PC-3 (cell line): ENCODE results near the gene ITSN1. TPM values are rescaled to one million over a fixed set of nuclear protein-coding genes. Genes with fewer than 3 reads are reported as not detected.

ENCODE experiments used
- ATAC-seq: fragments of 200-7000 bp; cut with Tn5 transposase; 2 replicates; pipeline ENCODE4 v1.9.1; 2020; ENCODE audit warnings: mild to moderate bottlenecking, moderate library complexity
- BruUV-seq: library from RNA; stranded (reverse); fragments of 400-500 nt; replicated peaks from 2 replicates; lab custom pipeline; 2021; lab: Mats Ljungman, UMichigan
- CTCF ChIA-PET: fragments of 300-600 bp; sonication (Branson Sonifier 250); formaldehyde crosslinking; loops from one replicate; lab custom pipeline; 2022; ENCODE audit warnings: antibody characterized with exemption; lab: Charles Lee
- POLR2A ChIA-PET: fragments of 300-600 bp; sonication (Branson Sonifier 250); formaldehyde crosslinking; loops from one replicate; lab custom pipeline; 2022; ENCODE audit warnings: antibody characterized with exemption; ENCODE audit not compliant: unreplicated experiment; lab: Charles Lee
- DNase-seq: peaks from one replicate; pipeline ENCODE4 v3.0.0-alpha.2; 2015
- H2AFZ ChIP-seq: fragments of 300-600 bp; sonication (generic); 2 replicates; pipeline ENCODE4 v1.6.0; 2016; ENCODE audit warnings: antibody characterized with exemption, low read length
- H3F3A ChIP-seq: fragments of 300-600 bp; sonication (generic); one replicate; pipeline ENCODE4 v1.6.0; 2017; ENCODE audit warnings: antibody characterized with exemption, low read length, control low read depth, mild to moderate bottlenecking; ENCODE audit not compliant: unreplicated experiment
- H3K27ac ChIP-seq: fragments of 300-600 bp; sonication (generic); 2 replicates; pipeline ENCODE4 v1.5.1; 2016; ENCODE audit warnings: mild to moderate bottlenecking, low read length
- H3K27me3 ChIP-seq: fragments of 300-600 bp; sonication (generic); 2 replicates; pipeline ENCODE4 v1.6.1; 2016; ENCODE audit warnings: low read length, mixed read lengths
- H3K36me3 ChIP-seq: fragments of 300-600 bp; sonication (generic); 2 replicates; pipeline ENCODE4 v1.6.1; 2016; ENCODE audit warnings: low read depth, mixed run types, low read length, mixed read lengths
- H3K4me1 ChIP-seq: fragments of 300-600 bp; sonication (generic); 2 replicates; pipeline ENCODE4 v1.5.1; 2016; ENCODE audit warnings: low read length; ENCODE audit not compliant: insufficient read depth
- H3K4me2 ChIP-seq: fragments of 300-600 bp; sonication (generic); 2 replicates; pipeline ENCODE4 v1.6.0; 2016; ENCODE audit warnings: low read length
- H3K4me3 ChIP-seq: fragments of 300-600 bp; sonication (generic); 2 replicates; pipeline ENCODE4 v1.5.1; 2016; ENCODE audit warnings: mild to moderate bottlenecking, low read length, mixed read lengths
- H3K79me2 ChIP-seq: fragments of 300-600 bp; sonication (generic); 2 replicates; pipeline ENCODE4 v1.6.1; 2017; ENCODE audit warnings: low read length, mixed read lengths
- H3K9ac ChIP-seq: fragments of 300-600 bp; sonication (generic); 2 replicates; pipeline ENCODE4 v1.6.0; 2016; ENCODE audit warnings: mild to moderate bottlenecking, low read length
- H3K9me2 ChIP-seq: fragments of 300-600 bp; sonication (generic); replicated peaks from 2 replicates; pipeline ENCODE4 v1.6.1; 2016; ENCODE audit warnings: mixed run types, low read length, mixed read lengths
- H3K9me3 ChIP-seq: fragments of 300-600 bp; sonication (generic); 2 replicates; pipeline ENCODE4 v1.6.1; 2016; ENCODE audit warnings: low read length, mixed read lengths
- H4K20me1 ChIP-seq: fragments of 300-600 bp; sonication (generic); 2 replicates; pipeline ENCODE4 v1.6.1; 2016; ENCODE audit warnings: low read length, mixed read lengths
- CTCF ChIP-seq: fragments of 300-600 bp; sonication (generic); conservative IDR thresholded peaks from 2 replicates; pipeline ENCODE4 v1.5.1; 2017; ENCODE audit warnings: antibody characterized with exemption, low read depth, mild to moderate bottlenecking, low read length
- EZH2 ChIP-seq: fragments of 300-600 bp; sonication (generic); IDR thresholded peaks from one replicate; pipeline ENCODE4 v1.6.1; 2017; ENCODE audit warnings: antibody characterized with exemption, mild to moderate bottlenecking, low read length; ENCODE audit not compliant: unreplicated experiment
- EZH2phosphoT487 ChIP-seq: fragments of 300-600 bp; sonication (generic); IDR thresholded peaks from 2 replicates; pipeline ENCODE4 v1.6.1; 2018; ENCODE audit warnings: mild to moderate bottlenecking, antibody characterized with exemption, low read length, borderline replicate concordance
- intact Hi-C: fragments of 100-400 bp; cut with micrococcal nuclease; formaldehyde crosslinking; loops from 2 replicates; pipeline ENCODE4 v1.9.0; 2023
- total RNA-seq: library from RNA; depleted of rRNA; stranded (reverse); fragments of >200 nt; gene quantifications from 2 replicates; pipeline ENCODE4 v1.2.3, GENCODE V29; 2014

Gene ITSN1
- total RNA-seq, 1 experiment from 2014 or later = 45.6 TPM

DNA sequence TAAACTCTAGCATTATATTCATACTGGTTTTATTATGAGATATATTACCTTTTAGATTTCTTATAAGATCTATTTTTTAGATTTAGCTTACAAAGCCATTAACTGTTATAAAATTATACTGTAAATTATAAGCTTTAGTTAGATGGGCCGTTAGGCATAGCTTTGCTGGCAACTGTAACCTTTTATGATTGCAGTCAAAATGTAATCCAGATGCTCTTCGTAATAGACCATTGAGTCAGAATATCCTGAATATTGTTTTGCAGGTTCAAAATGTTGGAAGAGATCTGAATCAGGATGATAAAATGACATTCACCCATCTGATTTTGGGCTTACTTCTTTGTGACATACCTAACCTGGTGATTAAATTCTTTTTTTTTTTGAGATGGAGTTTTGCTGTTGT, 20.9 kb downstream of the ITSN1 start:
- Histone ChIP-seq H3K79me2 (peaks cover 68% of the 10 kb centered on the region), H3K36me3 (peaks cover 24% of the 10 kb centered on the region), H2AFZ (no peak overlapping the region), H3K4me3 (no peak overlapping the region), H3K9ac (no peak overlapping the region), H4K20me1 (no peaks in the 10 kb centered on the region), H3K4me1 (no peaks in the 10 kb centered on the region), H3K27ac (no peak overlapping the region), H3K4me2 (no peak overlapping the region), H3K9me2 (no peaks in the 10 kb centered on the region), H3F3A (no peaks in the 10 kb centered on the region), H3K9me3 (peaks cover 20% of the 10 kb centered on the region), H3K27me3 (no peaks in the 10 kb centered on the region)
- no peak for DNase-seq
- ChIA-PET POLR2A (no interaction called here), CTCF (no interaction called here)
- ATAC-seq = no peak
- TF ChIP-seq EZH2phosphoT487 = no peak
- no peak for TF ChIP-seq EZH2
- no peak for TF ChIP-seq CTCF
- intact Hi-C loops = no loop called here
- BruUV-seq = no TSS peak

- Histone ChIP-seq H3K4me1 (no peaks in the 10 kb centered on the region), H2AFZ (no peak overlapping the region), H3K36me3 (peaks cover 21% of the 10 kb centered on the region), H3K27ac (no peak overlapping the region), H4K20me1 (no peaks in the 10 kb centered on the region), H3K9me3 (peaks cover 20% of the 10 kb centered on the region), H3K4me2 (no peak overlapping the region), H3K9me2 (no peaks in the 10 kb centered on the region), H3F3A (no peaks in the 10 kb centered on the region), H3K4me3 (no peak overlapping the region), H3K27me3 (no peaks in the 10 kb centered on the region), H3K9ac (no peak overlapping the region), H3K79me2 (peaks cover 66% of the 10 kb centered on the region)
- TF ChIP-seq EZH2phosphoT487 (no peak), CTCF (no peak), EZH2 (no peak)
- POLR2A ChIA-PET = no interaction called here
- ATAC-seq = no peak
- CTCF ChIA-PET = no interaction called here
- intact Hi-C loops = no loop called here
- no TSS peak for BruUV-seq
- no peak for DNase-seq
These were observed 21.8 kb downstream of the ITSN1 start for GRCh38 chr21:33664135-33664534.

- TF ChIP-seq CTCF (no peak), EZH2phosphoT487 (no peak), EZH2 (no peak)
- Histone ChIP-seq H3F3A (no peaks in the 10 kb centered on the region), H3K4me2 (no peak overlapping the region), H3K27ac (no peak overlapping the region), H3K79me2 (peaks cover 69% of the 10 kb centered on the region), H3K9ac (no peak overlapping the region), H2AFZ (no peak overlapping the region), H3K9me3 (peaks cover 7% of the 10 kb centered on the region; the same call in 1 of the 2 replicates), H3K4me3 (no peak overlapping the region), H3K4me1 (peaks cover 3% of the 10 kb centered on the region; the same call in 1 of the 2 replicates), H3K9me2 (no peaks in the 10 kb centered on the region), H3K36me3 (peaks cover 7% of the 10 kb centered on the region; the same call in 1 of the 2 replicates), H3K27me3 (no peaks in the 10 kb centered on the region), H4K20me1 (no peaks in the 10 kb centered on the region; the same call in 1 of the 2 replicates)
- ChIA-PET CTCF (no interaction called here), POLR2A (no interaction called here)
- ATAC-seq (no peak), DNase-seq (no peak)
- BruUV-seq = no TSS peak
- intact Hi-C loops = no loop called here
These were observed 23.9 kb downstream of the ITSN1 start for GRCh38 chr21:33666153-33666552.
